Activated T-cell treated with anti-CD3 and anti-CD28 coated beads, Interleukin-2, amount 50 U/mL, for 72 hours (primary cell): ENCODE data around the gene RALGPS1. TPM values are rescaled to one million over a fixed set of nuclear protein-coding genes. Genes with fewer than 3 reads are reported as not detected.
A peak's percentile ranks its signal among the peaks of the same experiment; 100 is the strongest.

Experiments used
- ATAC-seq, 2 donors: fragments of 150-1000 bp; cut with Tn5 transposase; replicated peaks in 1 of 2; 2 replicates each; pipeline ENCODE4 v1.10.0; 2021; ENCODE audit warnings: moderate library complexity in 2 of 2, mild to moderate bottlenecking in 1 of 2
- DNase-seq, 2 donors: peaks; one replicate each; pipeline ENCODE4 v3.0.0; 2021 to 2022; ENCODE audit warnings: mixed read lengths in 1 of 2
- H3K27ac Mint-ChIP-seq: one replicate; pipeline ENCODE4 v1.8.0; 2022; ENCODE audit warnings: mild to moderate bottlenecking, moderate library complexity, mixed read lengths
- H3K27me3 Mint-ChIP-seq: one replicate; pipeline ENCODE4 v1.8.0; 2022; ENCODE audit warnings: low read depth, mixed read lengths
- H3K36me3 Mint-ChIP-seq, 2 donors: one replicate each; pipeline ENCODE4 v1.8.0; 2022; ENCODE audit warnings: mixed read lengths in 2 of 2, mild to moderate bottlenecking in 1 of 2; ENCODE audit not compliant: insufficient read depth in 2 of 2
- H3K4me1 Mint-ChIP-seq: one replicate; pipeline ENCODE4 v1.8.0; 2022; ENCODE audit warnings: low read depth, mixed read lengths
- H3K4me3 Mint-ChIP-seq, 2 donors: one replicate each; pipeline ENCODE4 v1.8.0; 2022; ENCODE audit warnings: mild to moderate bottlenecking in 2 of 2, mixed read lengths in 2 of 2, moderate library complexity in 2 of 2
- H3K9me3 Mint-ChIP-seq, 2 donors: one replicate each; pipeline ENCODE4 v1.8.0; 2022; ENCODE audit warnings: mixed read lengths in 2 of 2
- total RNA-seq, 2 donors: library from RNA; stranded (reverse); gene quantifications; one replicate each; pipeline ENCODE4 v1.2.3, GENCODE V29; 2022

Gene RALGPS1
- total RNA-seq, 2 donors from 2014 or later, result 3.3 to 3.4 TPM

DNA sequence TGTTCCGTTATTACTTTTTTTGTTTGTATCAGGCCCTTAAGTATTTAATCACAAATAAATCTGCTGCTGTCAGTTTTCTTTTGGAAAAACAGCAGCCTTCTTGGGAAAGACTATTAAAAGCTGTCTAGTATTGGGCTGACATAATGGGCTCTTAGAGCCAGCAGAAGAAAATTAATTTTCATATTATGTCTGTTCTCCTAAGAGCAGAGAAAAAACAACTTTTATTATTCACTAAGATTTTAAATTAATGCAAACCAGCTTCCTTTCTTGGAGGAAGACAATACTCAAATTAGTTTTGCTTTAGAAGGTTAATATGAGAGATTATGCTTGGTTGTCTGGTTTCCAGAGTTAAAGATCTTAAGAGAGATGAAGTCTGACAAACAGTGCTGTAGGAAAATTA, 319.4 kb downstream of the RALGPS1 start:
- DNase-seq (no peak), ATAC-seq (no peak)
- Mint-ChIP-seq H3K4me3 (no peak overlapping the region), H3K27me3 (peaks cover 6% of the 10 kb centered on the region), H3K27ac (no peak overlapping the region), H3K9me3 (no peaks in the 10 kb centered on the region), H3K4me1 (no peaks in the 10 kb centered on the region), H3K36me3 (no peaks in the 10 kb centered on the region)

DNA sequence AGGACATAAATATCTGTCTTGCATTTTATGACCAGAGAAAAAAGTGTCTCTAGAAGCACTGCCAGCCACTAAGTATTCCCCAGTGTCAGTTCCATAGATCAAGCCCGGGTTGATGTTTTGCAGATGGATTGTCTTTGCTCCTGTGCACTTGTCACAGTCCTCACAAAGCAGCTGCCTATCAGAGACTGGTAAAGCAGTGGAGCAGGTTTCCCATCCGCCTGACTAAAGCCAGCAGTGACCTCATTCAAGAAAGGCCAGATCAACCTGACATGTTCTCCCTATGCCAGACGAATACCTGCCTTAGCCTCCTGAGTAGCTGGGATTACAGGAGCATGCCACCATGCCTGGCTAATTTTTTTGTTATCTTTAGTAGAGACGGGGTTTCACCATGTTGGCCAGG, 323.2 kb downstream of the RALGPS1 start:
- no peak overlapping the region for H3K27ac Mint-ChIP-seq
- no peak overlapping the region for H3K4me3 Mint-ChIP-seq
- H3K27me3 Mint-ChIP-seq, result no peaks in the 10 kb centered on the region
- no peak for ATAC-seq
- no peaks in the 10 kb centered on the region for H3K4me1 Mint-ChIP-seq
- H3K36me3 Mint-ChIP-seq, result no peaks in the 10 kb centered on the region
- H3K9me3 Mint-ChIP-seq, result no peaks in the 10 kb centered on the region
- no peak for DNase-seq

DNA sequence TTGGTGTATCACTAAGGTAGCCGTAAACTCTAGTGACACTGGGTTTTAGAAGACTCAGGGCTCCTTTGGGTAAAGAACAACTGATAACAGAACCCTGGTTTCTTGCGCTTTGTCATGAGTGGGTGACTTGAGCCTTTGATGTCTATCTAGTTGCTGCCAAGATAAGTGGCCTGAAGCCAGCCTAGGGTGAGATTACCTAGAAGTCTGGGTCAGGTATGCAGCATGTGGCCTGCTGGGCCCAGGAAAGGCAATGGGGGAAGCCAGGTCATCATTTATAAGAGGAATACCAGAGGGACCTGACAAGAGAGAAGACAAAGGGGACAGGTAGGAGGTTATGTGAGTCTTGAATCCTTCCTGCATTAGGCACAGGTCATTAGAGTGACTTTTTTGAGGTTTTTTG, 326.8 kb downstream of the RALGPS1 start:
- Mint-ChIP-seq H3K4me1 (peaks cover 15% of the 10 kb centered on the region), H3K4me3 (no peak overlapping the region)
- no peak for ATAC-seq

DNA sequence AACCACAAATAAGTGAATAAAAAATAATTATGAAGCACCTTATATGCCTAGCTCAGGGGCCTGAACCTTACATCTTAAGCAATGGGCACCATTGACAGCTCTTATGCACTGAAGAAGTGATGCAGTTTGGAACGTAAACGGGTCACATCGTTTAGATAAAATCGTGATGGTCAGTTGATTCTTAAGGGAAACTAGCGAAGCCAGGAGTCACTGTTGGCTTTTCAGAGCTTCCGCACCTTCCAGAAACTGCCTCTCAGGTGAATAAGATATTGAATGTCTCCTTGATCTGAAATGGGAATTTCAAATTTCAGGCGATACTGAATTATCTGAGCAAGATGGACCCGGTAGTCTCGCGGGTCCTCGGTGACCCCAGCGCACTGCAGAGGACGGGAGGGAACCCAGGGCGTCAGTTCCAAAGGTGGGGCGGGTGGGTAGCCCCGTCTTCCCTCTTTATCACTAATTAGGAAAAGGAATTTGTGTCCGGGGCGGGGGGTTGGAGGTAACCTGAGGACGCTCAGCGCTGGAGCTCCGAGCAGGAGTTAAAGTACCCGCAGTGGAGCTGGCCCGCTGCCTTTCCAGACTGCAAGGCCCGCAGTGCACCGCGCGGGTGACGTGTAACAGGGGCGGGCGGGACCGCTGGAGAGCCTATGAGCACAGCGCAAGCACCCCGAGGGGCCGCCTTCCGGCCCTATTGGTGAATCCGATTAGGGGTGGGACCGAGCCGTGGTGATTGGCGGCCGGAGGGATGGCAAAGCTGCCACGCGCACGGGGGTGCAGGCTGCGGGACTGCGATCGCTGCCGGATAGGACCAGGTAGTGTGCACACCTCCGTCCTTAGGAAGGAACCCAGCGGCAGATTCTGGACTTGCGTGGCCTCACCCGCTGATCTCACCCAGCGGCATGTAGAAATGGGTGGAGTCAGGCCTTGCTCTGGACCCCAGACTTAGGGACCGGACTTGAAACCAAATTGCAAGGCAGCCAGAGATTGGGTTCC, 330.3 kb downstream of the RALGPS1 start:
- no peak overlapping the region for H3K27ac Mint-ChIP-seq
- peaks cover 0 to 2% of the 10 kb centered on the region in 2 donors for H3K36me3 Mint-ChIP-seq
- peak overlapping the region; percentile 88 to 92 for H3K4me3 Mint-ChIP-seq
- no peaks in the 10 kb centered on the region for H3K27me3 Mint-ChIP-seq
- H3K4me1 Mint-ChIP-seq, result peaks cover 15% of the 10 kb centered on the region
- peak; percentile 97 for DNase-seq
- ATAC-seq, result peak; percentile 100
- H3K9me3 Mint-ChIP-seq, result no peaks in the 10 kb centered on the region

More for the DNA sequence above, 326.8 kb downstream of the RALGPS1 start:
- Mint-ChIP-seq H3K36me3 (peaks cover 0 to 2% of the 10 kb centered on the region in 2 donors), H3K27ac (no peak overlapping the region), H3K27me3 (no peaks in the 10 kb centered on the region), H3K9me3 (no peaks in the 10 kb centered on the region)
- no peak for DNase-seq

DNA sequence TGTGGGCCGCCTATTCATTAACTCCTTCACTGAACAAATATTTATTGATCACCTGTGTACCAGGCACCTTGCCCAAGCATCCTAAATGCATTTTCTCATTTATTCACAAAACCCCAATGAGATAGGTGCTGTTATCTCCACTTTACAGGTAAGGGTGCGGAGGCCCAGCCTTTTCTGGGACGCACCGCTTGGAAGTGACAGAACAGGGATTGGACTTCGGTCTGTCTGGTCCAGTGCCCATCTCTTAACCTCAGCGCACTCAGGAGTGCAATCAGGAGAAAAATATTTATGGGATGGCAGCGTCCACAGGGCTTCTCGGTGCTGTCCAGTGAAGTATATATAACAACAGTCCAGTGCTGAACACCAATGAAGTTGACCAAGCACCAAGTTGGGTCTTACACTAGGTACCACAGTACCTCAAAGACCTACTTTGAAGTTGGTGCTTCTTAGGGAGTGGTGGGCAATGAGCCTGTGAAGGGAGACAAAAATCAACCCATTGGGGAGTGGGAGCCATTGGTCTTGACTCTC, 331.1 kb downstream of the RALGPS1 start:
- Mint-ChIP-seq H3K9me3 (no peaks in the 10 kb centered on the region), H3K27ac (no peak overlapping the region), H3K27me3 (peaks cover 6% of the 10 kb centered on the region), H3K4me1 (peaks cover 15% of the 10 kb centered on the region), H3K36me3 (peaks cover 0 to 2% of the 10 kb centered on the region in 2 donors), H3K4me3 (peak overlapping the region; percentile 88 to 92)
- ATAC-seq (no peak), DNase-seq (no peak)

DNA sequence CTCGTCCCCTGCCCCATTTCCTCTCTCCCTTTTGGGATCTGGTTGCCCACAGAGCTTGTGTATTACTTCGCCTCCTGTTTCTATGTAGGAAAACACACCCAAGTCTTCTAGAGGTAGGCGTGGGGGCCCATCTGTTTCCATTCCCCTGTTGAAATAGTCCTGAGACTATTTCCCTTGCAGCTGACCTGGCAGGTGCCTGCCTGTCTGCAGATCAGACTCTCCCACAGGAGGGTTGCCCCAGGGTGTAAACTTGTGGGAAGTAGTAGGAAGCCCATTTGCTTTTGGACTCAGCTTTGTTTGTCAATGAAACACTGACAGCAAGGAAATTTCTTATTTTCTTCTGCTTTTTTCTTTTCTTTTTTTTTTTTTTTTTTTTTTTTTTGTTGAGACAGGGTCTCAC, 333.7 kb downstream of the RALGPS1 start:
- no peak overlapping the region for H3K4me3 Mint-ChIP-seq
- H3K4me1 Mint-ChIP-seq, result peaks cover 15% of the 10 kb centered on the region
- no peaks in the 10 kb centered on the region for H3K9me3 Mint-ChIP-seq
- H3K36me3 Mint-ChIP-seq, result peaks cover 0 to 2% of the 10 kb centered on the region in 2 donors
- H3K27ac Mint-ChIP-seq, result no peak overlapping the region
- H3K27me3 Mint-ChIP-seq, result peaks cover 20% of the 10 kb centered on the region
- DNase-seq, result no peak
- no peak for ATAC-seq

DNA sequence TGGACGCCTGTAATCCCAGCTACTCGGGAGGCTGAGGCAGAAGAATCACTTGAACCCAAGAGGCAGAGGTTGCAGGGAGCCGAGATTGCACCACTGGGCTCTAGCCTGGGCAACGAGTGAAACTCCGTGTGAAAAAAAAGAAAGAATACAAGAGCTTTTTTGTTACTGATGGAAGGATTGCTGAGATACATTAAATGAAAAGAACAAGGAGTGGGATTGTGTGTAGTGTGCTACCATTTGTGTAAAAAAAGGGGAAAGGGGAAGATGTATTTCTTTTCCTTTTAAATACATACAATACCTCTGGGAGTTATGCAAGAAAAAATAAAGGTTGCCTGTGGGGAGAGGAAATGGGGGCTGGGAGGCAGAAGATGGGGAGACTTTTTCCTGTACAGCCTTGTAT, 335.3 kb downstream of the RALGPS1 start:
- DNase-seq (no peak), ATAC-seq (no peak)
- no peak overlapping the region for H3K4me3 Mint-ChIP-seq
- H3K27me3 Mint-ChIP-seq, result peaks cover 26% of the 10 kb centered on the region
- peaks cover 11% of the 10 kb centered on the region for H3K4me1 Mint-ChIP-seq
- no peaks in the 10 kb centered on the region for H3K9me3 Mint-ChIP-seq
- peaks cover 0 to 2% of the 10 kb centered on the region in 2 donors for H3K36me3 Mint-ChIP-seq
- H3K27ac Mint-ChIP-seq, result no peak overlapping the region

DNA sequence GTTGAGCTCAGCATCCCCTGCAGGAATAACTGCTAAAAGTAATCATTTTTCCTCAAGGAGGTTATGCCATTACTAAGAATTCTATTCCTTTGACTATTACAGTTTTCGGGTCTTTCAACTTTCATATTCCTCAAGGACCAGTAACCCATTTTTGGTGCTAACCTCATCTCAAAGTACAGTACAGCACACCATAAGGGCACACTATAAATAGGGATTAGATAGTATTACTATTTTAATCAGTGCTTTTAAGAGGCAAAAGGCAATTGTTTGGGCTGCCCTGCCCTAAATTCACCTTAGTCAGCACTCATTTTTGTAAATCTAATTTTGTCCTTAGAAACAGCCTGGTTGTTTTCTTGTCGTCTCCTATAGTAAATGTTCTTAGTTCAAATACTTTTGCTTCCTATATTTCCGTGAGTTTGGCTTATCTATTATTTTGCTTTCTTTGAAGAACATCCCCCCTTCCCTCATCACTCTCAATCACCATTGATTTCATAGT, 336.4 kb downstream of the RALGPS1 start:
- Mint-ChIP-seq H3K4me1 (peaks cover 2% of the 10 kb centered on the region), H3K36me3 (no peaks in the 10 kb centered on the region), H3K27ac (no peak overlapping the region), H3K9me3 (no peaks in the 10 kb centered on the region), H3K4me3 (no peak overlapping the region), H3K27me3 (peaks cover 31% of the 10 kb centered on the region)
- DNase-seq, result no peak
- no peak for ATAC-seq

DNA sequence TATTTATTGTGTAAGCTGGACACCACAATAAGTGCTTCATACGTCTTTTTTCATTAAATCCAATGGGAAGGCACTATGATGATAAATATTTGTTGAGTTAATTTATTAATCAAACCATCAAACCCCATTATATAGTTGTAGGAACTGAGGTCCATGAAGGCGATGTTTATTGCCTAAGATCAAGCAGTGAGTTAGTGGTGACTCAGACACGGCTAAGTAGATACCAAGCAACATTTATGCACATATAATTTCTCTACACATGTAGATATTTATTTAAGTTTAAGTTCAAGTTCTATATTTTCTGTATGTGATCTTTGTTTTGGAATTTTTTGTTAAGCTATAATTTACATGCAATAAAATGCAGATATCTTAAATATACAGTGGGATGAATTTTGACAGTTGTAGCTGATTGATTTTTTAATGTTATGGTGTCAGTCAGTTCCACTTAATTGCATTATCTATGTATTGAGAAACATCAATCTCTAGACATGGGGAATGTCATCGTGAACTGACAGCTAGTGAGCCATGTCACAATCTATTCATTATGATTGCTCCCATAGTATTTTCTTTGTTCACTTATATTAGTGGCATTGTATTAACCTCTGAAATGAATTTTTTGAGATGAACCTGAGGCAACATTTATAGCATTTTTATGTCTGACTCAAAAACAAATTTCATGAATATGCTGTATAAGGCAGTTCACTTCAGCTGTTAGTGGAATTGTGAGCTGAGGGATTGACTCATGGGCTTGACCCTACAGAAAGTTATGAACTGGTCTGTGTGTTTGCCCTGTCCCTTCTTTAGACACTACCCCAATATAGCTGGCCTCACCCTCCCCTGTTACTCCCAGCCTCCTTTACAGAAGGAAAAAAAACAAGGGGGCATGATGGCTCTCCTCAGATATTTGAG, 338.1 kb downstream of the RALGPS1 start:
- DNase-seq (no peak), ATAC-seq (no peak)
- Mint-ChIP-seq H3K27ac (no peak overlapping the region), H3K4me3 (no peak overlapping the region), H3K36me3 (no peaks in the 10 kb centered on the region), H3K27me3 (peaks cover 31% of the 10 kb centered on the region), H3K4me1 (no peaks in the 10 kb centered on the region), H3K9me3 (no peaks in the 10 kb centered on the region)

DNA sequence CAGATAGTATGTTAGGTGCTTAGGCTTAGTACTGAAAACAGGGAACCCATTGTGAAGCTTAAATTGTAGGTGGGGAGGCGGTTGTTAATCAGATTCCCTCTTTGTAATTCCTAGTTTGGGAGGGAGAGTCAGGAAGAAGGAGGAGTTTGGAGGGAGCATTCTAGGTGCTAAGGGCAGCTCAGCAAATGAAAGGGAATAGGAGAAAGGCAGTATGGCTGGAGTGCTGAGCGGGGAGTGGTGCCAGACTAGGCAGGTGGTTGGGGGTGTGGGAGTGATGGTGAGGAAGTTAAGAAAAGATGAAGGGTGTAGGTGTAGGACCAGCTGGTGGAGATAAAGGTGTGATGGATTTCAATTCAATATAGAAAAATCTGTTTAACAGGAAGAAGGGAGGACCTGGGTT, 338.9 kb downstream of the RALGPS1 start:
- Mint-ChIP-seq H3K9me3 (no peaks in the 10 kb centered on the region), H3K4me1 (no peaks in the 10 kb centered on the region), H3K36me3 (no peaks in the 10 kb centered on the region), H3K27me3 (peaks cover 31% of the 10 kb centered on the region), H3K4me3 (no peak overlapping the region), H3K27ac (no peak overlapping the region)
- ATAC-seq, result no peak
- no peak for DNase-seq

DNA sequence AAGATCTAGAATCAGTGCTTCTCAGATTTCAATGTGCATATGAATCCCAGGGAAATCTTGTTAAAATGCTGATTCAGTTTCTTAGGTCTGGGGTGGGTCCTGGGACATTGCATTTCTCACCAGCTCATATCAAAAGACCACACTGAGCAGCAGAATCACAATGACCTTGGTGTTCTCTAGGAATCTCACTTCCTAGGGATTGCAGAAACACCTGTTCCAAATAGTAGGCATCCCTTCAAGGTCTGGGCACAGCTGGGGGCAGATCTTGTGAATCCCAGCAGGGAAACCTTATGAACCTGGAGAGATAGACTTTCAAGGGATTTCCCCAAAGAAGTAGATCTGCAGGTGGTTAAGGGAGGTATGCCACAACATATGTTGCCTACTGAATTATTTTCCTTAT, 341.1 kb downstream of the RALGPS1 start:
- H3K27me3 Mint-ChIP-seq, result peaks cover 25% of the 10 kb centered on the region
- no peaks in the 10 kb centered on the region for H3K4me1 Mint-ChIP-seq
- H3K4me3 Mint-ChIP-seq, result no peak overlapping the region
- no peaks in the 10 kb centered on the region for H3K36me3 Mint-ChIP-seq
- ATAC-seq (no peak), DNase-seq (no peak)
- no peak overlapping the region for H3K27ac Mint-ChIP-seq
- no peaks in the 10 kb centered on the region for H3K9me3 Mint-ChIP-seq

DNA sequence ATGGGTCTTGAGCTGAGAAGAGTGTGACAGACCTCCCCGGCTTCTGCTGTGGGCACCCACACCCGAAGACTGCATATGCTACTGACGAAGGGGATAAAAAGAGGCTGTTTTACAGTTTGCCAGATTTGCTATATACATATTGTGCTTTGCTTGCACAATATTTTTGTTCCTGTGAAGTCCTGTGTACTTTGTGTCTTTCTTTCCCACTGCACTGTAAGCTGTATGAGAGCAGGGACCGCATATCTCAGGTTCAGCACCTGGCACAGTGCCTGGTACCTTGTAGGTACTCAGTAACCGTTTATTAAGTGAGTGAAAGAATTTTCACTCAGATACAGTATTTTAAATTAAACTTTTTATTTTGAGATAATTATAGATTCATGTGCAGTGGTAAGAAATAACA, 341.7 kb downstream of the RALGPS1 start:
- H3K4me1 Mint-ChIP-seq, result no peaks in the 10 kb centered on the region
- ATAC-seq (no peak), DNase-seq (no peak)
- peaks cover 22% of the 10 kb centered on the region for H3K27me3 Mint-ChIP-seq
- no peaks in the 10 kb centered on the region for H3K36me3 Mint-ChIP-seq
- no peaks in the 10 kb centered on the region for H3K9me3 Mint-ChIP-seq
- H3K4me3 Mint-ChIP-seq, result no peak overlapping the region
- no peak overlapping the region for H3K27ac Mint-ChIP-seq
